ENCODE results near the gene SLC22A1. TPM values are rescaled to one million over a fixed set of nuclear protein-coding genes. Genes with fewer than 3 reads are reported as not detected.

SLC22A1 gene
- total RNA-seq, 1 donor from 2014 or later: 1.2 TPM

DNA sequence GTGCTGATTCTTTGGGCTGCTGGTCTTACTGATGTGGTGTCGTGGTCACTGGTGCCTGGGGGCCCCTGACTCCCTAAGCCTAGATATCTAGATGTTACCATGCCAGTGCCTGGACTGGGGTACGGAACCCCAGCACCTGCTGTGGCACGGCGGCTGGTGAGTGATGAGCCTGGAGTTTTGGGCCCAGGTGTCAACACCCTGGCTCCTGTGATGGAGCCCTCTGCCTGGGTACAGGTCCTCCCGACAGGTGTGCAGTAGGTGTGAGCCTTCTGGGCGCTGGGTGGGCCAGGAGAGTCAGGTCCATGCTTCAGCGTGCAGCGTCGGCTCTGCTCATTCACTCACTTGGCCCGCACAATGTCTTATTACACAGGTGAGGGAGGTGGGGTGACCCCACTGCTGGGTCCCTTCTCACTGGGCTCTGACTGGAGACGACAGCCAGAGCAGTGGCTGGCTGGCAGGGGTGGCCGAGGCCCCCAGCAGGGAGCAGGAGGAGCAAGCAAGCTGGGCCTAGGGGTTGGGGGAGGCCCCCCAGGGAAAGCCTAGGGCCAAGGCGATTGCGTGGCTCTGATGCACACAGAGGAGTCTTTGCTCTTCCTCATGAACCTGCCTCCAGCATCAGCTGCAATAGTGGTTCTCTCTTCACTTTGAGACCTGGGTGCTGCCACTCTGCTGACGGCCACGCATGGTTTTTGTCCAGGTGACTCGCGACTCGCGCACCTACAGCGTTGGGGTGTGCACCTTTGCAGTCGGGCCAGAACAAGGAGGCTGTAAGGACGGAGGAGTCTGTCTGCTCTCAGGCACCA lies 42.5 kb upstream of the SLC22A1 start:
- Histone ChIP-seq H3K36me3 (peaks cover 0 to 73% of the 10 kb centered on the region in 2 donors), H3K27ac (no peak overlapping the region), H3K4me1 (no peaks in the 10 kb centered on the region), H3K27me3 (no peaks in the 10 kb centered on the region), H3K4me3 (no peak overlapping the region), H3K9me3 (no peaks in the 10 kb centered on the region)
- TF ChIP-seq, protein P1, sequence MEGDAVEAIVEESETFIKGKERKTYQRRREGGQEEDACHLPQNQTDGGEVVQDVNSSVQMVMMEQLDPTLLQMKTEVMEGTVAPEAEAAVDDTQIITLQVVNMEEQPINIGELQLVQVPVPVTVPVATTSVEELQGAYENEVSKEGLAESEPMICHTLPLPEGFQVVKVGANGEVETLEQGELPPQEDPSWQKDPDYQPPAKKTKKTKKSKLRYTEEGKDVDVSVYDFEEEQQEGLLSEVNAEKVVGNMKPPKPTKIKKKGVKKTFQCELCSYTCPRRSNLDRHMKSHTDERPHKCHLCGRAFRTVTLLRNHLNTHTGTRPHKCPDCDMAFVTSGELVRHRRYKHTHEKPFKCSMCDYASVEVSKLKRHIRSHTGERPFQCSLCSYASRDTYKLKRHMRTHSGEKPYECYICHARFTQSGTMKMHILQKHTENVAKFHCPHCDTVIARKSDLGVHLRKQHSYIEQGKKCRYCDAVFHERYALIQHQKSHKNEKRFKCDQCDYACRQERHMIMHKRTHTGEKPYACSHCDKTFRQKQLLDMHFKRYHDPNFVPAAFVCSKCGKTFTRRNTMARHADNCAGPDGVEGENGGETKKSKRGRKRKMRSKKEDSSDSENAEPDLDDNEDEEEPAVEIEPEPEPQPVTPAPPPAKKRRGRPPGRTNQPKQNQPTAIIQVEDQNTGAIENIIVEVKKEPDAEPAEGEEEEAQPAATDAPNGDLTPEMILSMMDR (IDR thresholded peaks at IDR 0.05): no peak
- TF ChIP-seq POLR2A (IDR thresholded peaks at IDR 0.05) (no peak), POLR2AphosphoS5 (IDR thresholded peaks at IDR 0.05; ENCODE audit: insufficient read depth in 1 of 2, low read depth in 1 of 2) (no peak)
- DNase-seq (ENCODE audit: extremely low spot score in 2 of 2): no peak
- intact Hi-C loops (cut with DNase I): no loop called here

DNA sequence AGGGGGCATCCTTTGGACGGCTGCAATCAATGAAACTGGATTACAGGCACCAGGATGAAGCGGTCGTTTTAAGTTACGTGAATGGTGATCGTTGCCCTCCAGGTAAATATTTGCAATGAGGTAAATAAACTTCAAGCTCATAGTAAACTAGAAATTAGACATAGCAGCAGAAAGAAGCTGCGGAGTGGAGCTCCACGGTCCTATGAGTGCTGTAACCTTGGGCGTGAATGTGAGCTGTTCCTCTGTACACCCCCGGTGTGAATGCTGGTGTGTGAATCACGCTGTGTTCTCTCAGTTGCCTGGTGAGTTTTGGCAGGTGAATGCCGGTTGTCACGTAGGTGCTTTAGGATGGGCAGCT lies 42.0 kb upstream of the SLC22A1 start:
- no peak overlapping the region for H3K27ac ChIP-seq
- intact Hi-C loops (cut with DNase I): no loop called here

DNA sequence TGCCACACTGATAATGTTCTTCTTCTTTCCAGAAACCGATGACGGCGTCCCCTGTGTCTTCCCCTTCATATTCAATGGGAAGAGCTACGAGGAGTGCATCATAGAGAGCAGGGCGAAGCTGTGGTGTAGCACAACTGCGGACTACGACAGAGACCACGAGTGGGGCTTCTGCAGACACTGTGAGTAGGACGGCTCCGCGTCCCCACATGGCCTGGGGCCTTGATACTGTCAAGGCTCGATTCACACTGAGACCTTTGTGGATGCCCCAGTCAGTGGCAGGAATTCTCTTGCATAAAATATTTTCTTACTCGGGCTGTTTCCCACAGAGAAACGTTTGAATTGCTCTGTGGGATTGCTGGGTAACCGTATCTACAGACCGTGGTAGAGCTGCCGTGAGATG lies 41.5 kb upstream of the SLC22A1 start:
- intact Hi-C loops (cut with DNase I): no loop called here
- no peak for DNase-seq (ENCODE audit: extremely low spot score in 2 of 2)
- peaks cover 0 to 74% of the 10 kb centered on the region in 2 donors for H3K36me3 ChIP-seq
- H3K4me3 ChIP-seq: no peak overlapping the region
- H3K4me1 ChIP-seq: no peaks in the 10 kb centered on the region
- no peak for TF ChIP-seq POLR2A (IDR thresholded peaks at IDR 0.05)
- no peak for TF ChIP-seq POLR2AphosphoS5 (IDR thresholded peaks at IDR 0.05; ENCODE audit: insufficient read depth in 1 of 2, low read depth in 1 of 2)
- TF ChIP-seq, protein P1 (IDR thresholded peaks at IDR 0.05): no peak
- H3K27me3 ChIP-seq: no peaks in the 10 kb centered on the region
- H3K9me3 ChIP-seq: no peaks in the 10 kb centered on the region
- no peak overlapping the region for H3K27ac ChIP-seq

More for the DNA sequence above, 42.0 kb upstream of the SLC22A1 start:
- Histone ChIP-seq H3K27me3 (no peaks in the 10 kb centered on the region), H3K9me3 (no peaks in the 10 kb centered on the region), H3K4me1 (no peaks in the 10 kb centered on the region), H3K4me3 (no peak overlapping the region), H3K36me3 (peaks cover 0 to 73% of the 10 kb centered on the region in 2 donors)
- DNase-seq (ENCODE audit: extremely low spot score in 2 of 2): no peak
- TF ChIP-seq, protein P1 (IDR thresholded peaks at IDR 0.05): no peak
- TF ChIP-seq POLR2A (IDR thresholded peaks at IDR 0.05) (no peak), POLR2AphosphoS5 (IDR thresholded peaks at IDR 0.05; ENCODE audit: insufficient read depth in 1 of 2, low read depth in 1 of 2) (no peak)

DNA sequence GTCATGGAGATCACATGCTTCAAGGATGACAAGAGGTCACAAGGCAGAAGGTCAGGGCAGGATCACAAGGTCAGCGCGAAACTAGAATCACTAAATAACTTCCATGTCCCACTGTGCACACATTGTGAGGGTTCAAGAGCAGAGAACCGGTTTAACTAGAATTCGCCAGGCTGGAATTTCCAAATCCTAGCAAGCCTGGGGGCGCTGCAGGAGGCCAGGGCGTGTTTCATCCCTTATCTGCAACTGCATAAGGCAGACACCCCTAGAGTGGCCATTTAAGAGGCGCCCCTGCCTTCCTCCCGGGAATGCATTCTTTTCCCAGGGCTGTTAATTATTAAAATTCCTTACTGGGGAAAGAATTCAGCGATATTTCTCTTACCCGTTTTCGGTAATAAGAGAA lies 40.2 kb upstream of the SLC22A1 start:
- H3K36me3 ChIP-seq: peaks cover 0 to 86% of the 10 kb centered on the region in 2 donors
- intact Hi-C loops (cut with DNase I): no loop called here
- TF ChIP-seq, protein P1 (IDR thresholded peaks at IDR 0.05): no peak
- TF ChIP-seq POLR2AphosphoS5 (IDR thresholded peaks at IDR 0.05; ENCODE audit: insufficient read depth in 1 of 2, low read depth in 1 of 2) (no peak), POLR2A (IDR thresholded peaks at IDR 0.05) (no peak)

DNA sequence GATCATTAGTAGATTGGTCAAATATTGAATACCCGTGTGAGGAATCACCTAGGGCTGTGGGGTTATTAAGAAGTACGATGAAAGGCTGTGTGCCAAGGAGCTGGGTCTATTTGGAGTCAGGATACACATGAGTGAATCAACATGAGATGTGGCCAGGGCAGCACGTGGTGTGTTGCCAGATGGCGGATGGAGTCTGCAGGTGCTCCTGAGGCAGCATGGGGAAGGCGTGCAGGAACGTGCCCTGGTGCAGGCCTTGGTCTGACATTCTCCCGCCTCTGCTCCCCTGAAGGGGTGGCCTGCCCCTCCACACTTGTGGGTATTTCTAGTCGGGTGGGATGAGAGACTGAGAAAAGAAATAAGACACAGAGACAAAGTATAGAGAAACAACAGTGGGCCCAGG lies 39.0 kb upstream of the SLC22A1 start:
- H3K27ac ChIP-seq: no peak overlapping the region
- no peak for TF ChIP-seq POLR2A (IDR thresholded peaks at IDR 0.05)
- TF ChIP-seq POLR2AphosphoS5 (IDR thresholded peaks at IDR 0.05; ENCODE audit: insufficient read depth in 1 of 2, low read depth in 1 of 2): no peak
- TF ChIP-seq, protein P1 (IDR thresholded peaks at IDR 0.05): no peak
- no peak overlapping the region for H3K4me3 ChIP-seq
- intact Hi-C loops (cut with DNase I): no loop called here
- no peak for DNase-seq (ENCODE audit: extremely low spot score in 2 of 2)
- H3K36me3 ChIP-seq: peaks cover 0 to 87% of the 10 kb centered on the region in 2 donors
- H3K27me3 ChIP-seq: no peaks in the 10 kb centered on the region
- no peaks in the 10 kb centered on the region for H3K9me3 ChIP-seq
- H3K4me1 ChIP-seq: no peaks in the 10 kb centered on the region

More for the DNA sequence above, 40.2 kb upstream of the SLC22A1 start:
- Histone ChIP-seq H3K27ac (no peak overlapping the region), H3K9me3 (no peaks in the 10 kb centered on the region), H3K4me3 (no peak overlapping the region), H3K4me1 (no peaks in the 10 kb centered on the region), H3K27me3 (no peaks in the 10 kb centered on the region)
- no peak for DNase-seq (ENCODE audit: extremely low spot score in 2 of 2)

Data from vagina (tissue), 2 donors.